ENCODE measurements around the gene DNAJB1. TPM values are rescaled to one million over a fixed set of nuclear protein-coding genes. Genes with fewer than 3 reads are reported as not detected.

The DNAJB1 gene
- total RNA-seq, 4 donors from 2014 or later: 45.9 to 104 (median 66.3) TPM

DNA sequence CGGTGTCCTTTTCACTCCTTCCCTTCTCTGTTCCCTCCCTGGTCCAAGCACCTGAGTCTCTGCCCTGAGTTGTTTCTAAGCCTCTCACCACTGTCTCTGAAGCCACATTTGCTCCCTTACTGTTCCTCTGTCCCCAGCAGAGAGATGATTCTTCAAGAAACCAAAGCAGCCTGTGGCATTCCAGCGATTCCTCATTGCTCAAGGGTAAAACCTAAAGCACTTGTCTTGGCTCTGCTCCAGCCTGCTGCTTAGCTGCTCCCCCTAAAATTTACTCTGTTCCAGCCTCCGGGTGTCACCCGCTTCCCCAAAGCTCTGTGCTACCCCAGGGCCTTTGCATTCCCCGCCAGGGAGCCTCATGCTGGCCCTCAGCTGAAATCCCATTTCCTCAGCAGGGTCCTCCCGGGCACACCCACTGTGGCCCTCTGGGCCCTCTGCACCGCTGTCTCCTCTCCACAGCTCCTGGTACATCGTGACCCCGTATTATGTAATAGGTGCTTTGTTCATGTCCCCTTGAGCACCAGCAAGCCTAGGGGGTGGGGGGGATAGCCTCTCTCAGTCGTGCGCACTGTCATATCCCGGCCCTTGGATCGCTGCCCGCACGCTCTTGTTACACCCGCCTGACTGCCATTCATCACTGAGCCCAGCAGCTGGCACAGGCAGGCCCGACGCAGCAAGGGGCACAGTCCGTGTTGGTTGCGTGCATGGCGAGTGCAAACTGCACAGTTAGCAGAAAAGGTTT, 26.9 kb upstream of the DNAJB1 start:
- TF ChIP-seq, protein P1, sequence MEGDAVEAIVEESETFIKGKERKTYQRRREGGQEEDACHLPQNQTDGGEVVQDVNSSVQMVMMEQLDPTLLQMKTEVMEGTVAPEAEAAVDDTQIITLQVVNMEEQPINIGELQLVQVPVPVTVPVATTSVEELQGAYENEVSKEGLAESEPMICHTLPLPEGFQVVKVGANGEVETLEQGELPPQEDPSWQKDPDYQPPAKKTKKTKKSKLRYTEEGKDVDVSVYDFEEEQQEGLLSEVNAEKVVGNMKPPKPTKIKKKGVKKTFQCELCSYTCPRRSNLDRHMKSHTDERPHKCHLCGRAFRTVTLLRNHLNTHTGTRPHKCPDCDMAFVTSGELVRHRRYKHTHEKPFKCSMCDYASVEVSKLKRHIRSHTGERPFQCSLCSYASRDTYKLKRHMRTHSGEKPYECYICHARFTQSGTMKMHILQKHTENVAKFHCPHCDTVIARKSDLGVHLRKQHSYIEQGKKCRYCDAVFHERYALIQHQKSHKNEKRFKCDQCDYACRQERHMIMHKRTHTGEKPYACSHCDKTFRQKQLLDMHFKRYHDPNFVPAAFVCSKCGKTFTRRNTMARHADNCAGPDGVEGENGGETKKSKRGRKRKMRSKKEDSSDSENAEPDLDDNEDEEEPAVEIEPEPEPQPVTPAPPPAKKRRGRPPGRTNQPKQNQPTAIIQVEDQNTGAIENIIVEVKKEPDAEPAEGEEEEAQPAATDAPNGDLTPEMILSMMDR (IDR thresholded peaks at IDR 0.05; ENCODE audit: low read depth): no peak

DNA sequence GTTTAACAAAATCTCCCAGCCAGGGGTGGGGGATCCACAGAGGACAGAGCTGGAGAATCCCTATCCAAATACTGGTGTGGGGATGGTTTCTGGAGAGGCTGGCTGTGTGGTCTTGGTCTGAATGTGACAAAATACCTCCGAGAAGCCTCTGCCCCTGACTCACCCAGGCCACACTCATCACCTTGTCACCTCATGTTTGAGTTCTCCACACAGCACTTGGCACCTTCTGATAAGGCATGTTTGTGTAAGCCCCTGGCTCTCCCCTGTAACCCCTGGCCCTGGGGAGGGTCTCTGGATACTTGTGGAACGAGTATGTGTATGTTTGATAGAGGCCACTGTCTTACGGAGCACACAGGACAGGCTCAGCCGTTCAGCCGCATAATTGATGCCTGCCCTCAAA, 25.9 kb upstream of the DNAJB1 start:
- TF ChIP-seq, protein P1 (IDR thresholded peaks at IDR 0.05; ENCODE audit: low read depth): no peak

DNA sequence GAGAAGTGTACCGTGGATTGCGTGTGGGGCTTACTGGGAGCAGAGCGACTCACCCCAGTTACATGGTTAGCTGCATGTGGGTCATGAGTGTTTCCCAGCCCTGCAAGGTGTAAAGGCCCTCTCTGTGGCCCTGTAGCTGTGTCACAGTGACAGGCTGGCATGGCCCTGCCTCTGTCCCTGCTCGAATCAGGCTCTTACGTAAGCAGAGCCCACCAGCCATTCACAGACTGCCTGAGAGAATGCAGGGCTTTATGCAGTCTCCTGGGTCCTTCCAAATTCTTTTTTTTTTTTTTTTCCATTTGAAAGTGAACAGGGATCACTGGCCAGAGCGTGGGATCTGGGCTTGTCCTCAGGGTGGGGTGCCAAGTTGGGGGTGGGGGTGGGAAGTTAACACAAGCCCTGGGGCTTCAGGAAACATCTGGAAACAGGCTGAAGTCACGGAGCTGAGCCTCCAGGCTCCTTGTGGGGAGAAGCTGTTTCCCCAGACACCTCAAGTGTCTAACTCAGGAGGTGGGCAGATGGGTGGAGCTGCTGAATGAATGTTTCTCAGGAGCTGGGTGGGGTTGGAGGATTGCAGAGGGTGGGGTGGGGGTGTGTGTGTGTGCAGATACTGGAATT, 24.6 kb upstream of the DNAJB1 start:
- TF ChIP-seq, protein P1 (IDR thresholded peaks at IDR 0.05; ENCODE audit: low read depth): no peak

DNA sequence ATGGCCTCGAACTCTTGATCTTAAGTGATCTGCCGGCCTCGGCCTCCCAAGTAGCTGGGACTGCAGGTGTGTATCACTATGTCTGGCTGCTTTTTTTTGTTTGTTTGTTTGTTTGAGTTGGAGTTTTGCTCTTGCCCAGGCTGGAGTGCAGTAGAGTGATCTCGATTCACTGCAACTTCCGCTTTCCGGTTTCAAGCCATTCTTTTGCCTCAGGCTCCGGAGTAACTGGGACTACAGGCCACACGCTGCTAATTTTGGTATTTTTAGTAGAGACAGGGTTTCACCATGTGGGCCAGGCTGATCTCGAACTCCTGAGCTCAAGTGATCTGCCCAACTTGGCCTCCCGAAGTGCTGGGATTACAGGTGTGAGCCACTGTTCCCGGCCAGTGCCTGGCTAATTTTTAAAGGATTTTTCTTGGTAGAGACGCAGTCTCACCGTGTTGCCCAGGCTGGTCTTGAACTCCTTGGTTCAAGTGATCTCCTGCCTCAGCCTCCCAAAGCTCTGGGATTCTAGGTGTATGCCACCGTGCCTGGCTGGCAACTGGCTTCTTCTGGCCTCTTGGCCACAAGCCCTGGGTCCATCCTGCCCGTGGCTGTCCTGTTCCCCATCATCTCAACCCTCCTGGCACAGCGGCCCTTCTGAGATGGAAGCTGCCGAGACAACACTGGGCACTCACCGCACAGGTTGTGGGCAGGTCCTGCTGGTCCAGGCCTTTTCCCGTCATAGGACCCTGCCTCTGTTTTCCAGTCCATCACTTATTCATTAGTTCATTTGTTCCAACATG, 22.7 kb upstream of the DNAJB1 start:
- TF ChIP-seq, protein P1 (IDR thresholded peaks at IDR 0.05; ENCODE audit: low read depth): no peak

DNA sequence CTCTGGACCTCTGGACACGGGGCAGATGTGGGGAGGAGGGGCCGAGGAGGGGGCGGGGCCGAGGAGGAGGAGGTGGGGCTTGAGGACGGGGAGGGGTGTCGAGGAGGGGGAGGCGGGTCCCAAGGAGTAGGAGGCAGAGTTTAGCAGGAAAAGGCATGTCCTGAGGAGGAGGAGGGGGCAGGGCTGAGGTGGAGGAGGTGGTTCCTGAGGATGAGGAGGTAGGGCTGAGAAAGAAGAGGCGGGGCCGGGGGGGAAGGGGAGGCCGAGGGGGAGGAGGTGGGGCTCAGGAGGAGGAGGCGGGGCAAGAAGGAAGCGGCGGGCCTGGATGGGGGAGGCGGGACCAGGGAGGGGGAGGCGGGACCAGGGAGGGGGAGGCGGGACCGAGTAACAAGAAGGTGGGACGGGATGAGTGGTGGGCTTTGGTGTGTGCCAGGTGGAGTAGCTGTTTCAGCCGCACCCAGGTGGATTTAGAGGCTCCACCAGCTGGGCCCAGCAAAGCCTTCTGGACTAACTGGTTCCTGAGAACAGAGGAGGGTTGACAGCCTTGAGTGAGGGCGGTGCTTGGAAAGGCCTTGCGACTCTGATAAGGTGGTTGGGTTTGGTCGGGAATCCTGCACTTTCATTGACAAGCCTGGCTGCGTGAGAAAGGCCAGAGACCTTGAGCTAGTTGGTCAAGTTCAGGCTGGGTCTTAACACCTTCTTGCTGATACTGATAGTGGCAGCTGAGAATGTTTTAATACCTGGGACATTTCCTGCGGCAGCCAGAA, 18.9 kb upstream of the DNAJB1 start:
- TF ChIP-seq, protein P1 (IDR thresholded peaks at IDR 0.05; ENCODE audit: low read depth): no peak

DNA sequence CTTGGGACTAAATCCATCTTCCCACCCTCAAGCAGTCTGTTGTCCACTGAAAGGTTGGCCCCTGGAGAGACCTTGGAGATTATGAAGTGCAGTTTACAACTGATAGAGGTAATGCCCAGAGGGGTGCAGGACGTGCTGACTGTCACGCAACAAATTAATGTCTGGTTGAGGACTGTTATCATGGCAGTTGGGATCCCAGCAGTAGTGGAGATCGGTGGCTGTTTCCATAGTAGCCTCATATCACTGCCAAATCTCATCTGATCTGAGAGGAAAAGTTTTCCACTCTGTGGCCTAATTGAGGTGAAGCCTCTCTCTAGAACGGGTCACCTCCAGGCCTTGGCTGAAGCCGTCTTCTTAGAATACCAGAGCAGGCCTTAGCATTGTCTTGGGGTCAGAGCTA, 15.3 kb upstream of the DNAJB1 start:
- TF ChIP-seq, protein P1 (IDR thresholded peaks at IDR 0.05; ENCODE audit: low read depth): no peak
